HL-60 (cell line): Measurements from ENCODE around the gene CDS2.

ENCODE experiments used
- DNase-seq, 2 experiments: peaks; one replicate each; pipeline ENCODE4 v3.0.0-alpha.2; 2010 to 2020; ENCODE audit warnings: low read depth in 1 of 2, low spot score in 1 of 2
- H3K27ac ChIP-seq: fragments of 250-450 bp; sonication (Bioruptor Pico); replicated peaks from 2 replicates; pipeline ENCODE4 v1.5.1; 2020; ENCODE audit warnings: mild to moderate bottlenecking, moderate library complexity
- H3K27me3 ChIP-seq: fragments of 250-450 bp; sonication (Bioruptor Pico); 2 replicates; pipeline ENCODE4 v1.5.1; 2021; ENCODE audit warnings: mild to moderate bottlenecking, moderate library complexity; ENCODE audit not compliant: insufficient read depth, poor library complexity, severe bottlenecking
- H3K4me3 ChIP-seq: replicated peaks from 2 replicates; pipeline ENCODE4 v1.5.1; 2011; ENCODE audit warnings: mild to moderate bottlenecking, control low read depth, low read length; ENCODE audit not compliant: insufficient read depth
- GABPA ChIP-seq: IDR thresholded peaks from 2 replicates; pipeline ENCODE4 v1.6.1; 2012; ENCODE audit warnings: low read depth
- POLR2AphosphoS5 ChIP-seq: IDR thresholded peaks from 2 replicates; pipeline ENCODE4 v1.6.1; 2012; ENCODE audit warnings: low read depth
- SPI1 ChIP-seq: IDR thresholded peaks from 2 replicates; pipeline ENCODE4 v1.6.1; 2012; ENCODE audit warnings: low read depth, mild to moderate bottlenecking, borderline replicate concordance
- TF ChIP-seq, protein P1 (sequence below): IDR thresholded peaks from one replicate; pipeline ENCODE4 v1.5.1; 2011; ENCODE audit warnings: low read length, control low read depth, inconsistent platforms; ENCODE audit not compliant: insufficient read depth
- TF ChIP-seq, protein P2 (sequence below): IDR thresholded peaks from 2 replicates; pipeline ENCODE4 v1.6.1; 2012; ENCODE audit warnings: low read depth; ENCODE audit not compliant: insufficient replicate concordance

The CDS2 gene

DNA sequence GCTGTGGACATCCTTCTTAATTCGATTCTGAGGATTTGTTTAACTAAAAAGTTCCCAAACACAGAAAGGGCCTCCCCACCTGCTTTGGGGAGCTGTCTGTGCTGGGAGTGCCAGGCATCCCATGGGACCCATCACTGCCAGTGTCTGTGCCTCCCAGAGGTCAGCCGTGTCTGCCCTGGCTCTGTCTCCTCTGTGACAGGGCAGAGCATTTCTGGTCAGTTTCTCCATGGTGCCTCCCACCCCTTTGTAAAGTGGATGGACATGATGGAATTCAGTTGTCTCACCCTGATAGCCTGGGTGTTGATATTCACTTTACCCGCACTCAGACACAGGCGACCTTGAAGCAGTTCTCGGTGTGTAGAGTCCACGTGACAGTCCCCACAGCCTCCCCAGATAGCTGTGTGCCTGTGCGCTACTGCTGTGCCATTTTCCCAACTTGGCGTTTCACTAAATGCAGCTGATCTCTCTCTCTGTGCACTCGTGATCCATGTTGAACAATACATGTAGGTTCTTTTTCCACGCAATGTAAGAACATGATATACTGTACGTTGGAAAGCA lies 70.5 kb downstream of the CDS2 start:
- no peak overlapping the region for H3K27ac ChIP-seq
- no peaks in the 10 kb centered on the region for H3K27me3 ChIP-seq
- no peak overlapping the region for H3K4me3 ChIP-seq
- TF ChIP-seq, protein P1, sequence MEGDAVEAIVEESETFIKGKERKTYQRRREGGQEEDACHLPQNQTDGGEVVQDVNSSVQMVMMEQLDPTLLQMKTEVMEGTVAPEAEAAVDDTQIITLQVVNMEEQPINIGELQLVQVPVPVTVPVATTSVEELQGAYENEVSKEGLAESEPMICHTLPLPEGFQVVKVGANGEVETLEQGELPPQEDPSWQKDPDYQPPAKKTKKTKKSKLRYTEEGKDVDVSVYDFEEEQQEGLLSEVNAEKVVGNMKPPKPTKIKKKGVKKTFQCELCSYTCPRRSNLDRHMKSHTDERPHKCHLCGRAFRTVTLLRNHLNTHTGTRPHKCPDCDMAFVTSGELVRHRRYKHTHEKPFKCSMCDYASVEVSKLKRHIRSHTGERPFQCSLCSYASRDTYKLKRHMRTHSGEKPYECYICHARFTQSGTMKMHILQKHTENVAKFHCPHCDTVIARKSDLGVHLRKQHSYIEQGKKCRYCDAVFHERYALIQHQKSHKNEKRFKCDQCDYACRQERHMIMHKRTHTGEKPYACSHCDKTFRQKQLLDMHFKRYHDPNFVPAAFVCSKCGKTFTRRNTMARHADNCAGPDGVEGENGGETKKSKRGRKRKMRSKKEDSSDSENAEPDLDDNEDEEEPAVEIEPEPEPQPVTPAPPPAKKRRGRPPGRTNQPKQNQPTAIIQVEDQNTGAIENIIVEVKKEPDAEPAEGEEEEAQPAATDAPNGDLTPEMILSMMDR: no peak
- no peak for TF ChIP-seq SPI1
- no peak for TF ChIP-seq GABPA
- no peak for TF ChIP-seq POLR2AphosphoS5
- TF ChIP-seq, protein P2, sequence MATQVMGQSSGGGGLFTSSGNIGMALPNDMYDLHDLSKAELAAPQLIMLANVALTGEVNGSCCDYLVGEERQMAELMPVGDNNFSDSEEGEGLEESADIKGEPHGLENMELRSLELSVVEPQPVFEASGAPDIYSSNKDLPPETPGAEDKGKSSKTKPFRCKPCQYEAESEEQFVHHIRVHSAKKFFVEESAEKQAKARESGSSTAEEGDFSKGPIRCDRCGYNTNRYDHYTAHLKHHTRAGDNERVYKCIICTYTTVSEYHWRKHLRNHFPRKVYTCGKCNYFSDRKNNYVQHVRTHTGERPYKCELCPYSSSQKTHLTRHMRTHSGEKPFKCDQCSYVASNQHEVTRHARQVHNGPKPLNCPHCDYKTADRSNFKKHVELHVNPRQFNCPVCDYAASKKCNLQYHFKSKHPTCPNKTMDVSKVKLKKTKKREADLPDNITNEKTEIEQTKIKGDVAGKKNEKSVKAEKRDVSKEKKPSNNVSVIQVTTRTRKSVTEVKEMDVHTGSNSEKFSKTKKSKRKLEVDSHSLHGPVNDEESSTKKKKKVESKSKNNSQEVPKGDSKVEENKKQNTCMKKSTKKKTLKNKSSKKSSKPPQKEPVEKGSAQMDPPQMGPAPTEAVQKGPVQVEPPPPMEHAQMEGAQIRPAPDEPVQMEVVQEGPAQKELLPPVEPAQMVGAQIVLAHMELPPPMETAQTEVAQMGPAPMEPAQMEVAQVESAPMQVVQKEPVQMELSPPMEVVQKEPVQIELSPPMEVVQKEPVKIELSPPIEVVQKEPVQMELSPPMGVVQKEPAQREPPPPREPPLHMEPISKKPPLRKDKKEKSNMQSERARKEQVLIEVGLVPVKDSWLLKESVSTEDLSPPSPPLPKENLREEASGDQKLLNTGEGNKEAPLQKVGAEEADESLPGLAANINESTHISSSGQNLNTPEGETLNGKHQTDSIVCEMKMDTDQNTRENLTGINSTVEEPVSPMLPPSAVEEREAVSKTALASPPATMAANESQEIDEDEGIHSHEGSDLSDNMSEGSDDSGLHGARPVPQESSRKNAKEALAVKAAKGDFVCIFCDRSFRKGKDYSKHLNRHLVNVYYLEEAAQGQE: no peak
- no peak for DNase-seq

- Histone ChIP-seq H3K27ac (no peak overlapping the region), H3K4me3 (no peak overlapping the region), H3K27me3 (no peaks in the 10 kb centered on the region)
- no peak for TF ChIP-seq SPI1
- TF ChIP-seq, protein P1: no peak
- TF ChIP-seq, protein P2: no peak
- TF ChIP-seq GABPA: no peak
- TF ChIP-seq POLR2AphosphoS5: no peak
- no peak for DNase-seq
Measured at GRCh38 chr20:5197847-5198650, 71.2 kb downstream of the CDS2 start.

GRCh38 chr20:5198651-5198924 lies 71.8 kb downstream of the CDS2 start:
- Histone ChIP-seq H3K27ac (no peak overlapping the region), H3K27me3 (no peaks in the 10 kb centered on the region), H3K4me3 (no peak overlapping the region)
- TF ChIP-seq GABPA (no peak), POLR2AphosphoS5 (no peak), SPI1 (no peak)
- TF ChIP-seq, protein P1: no peak
- TF ChIP-seq, protein P2: no peak
- no peak for DNase-seq
